Measurements from ENCODE around the gene OR52J3. TPM values are rescaled to one million over a fixed set of nuclear protein-coding genes. Genes with fewer than 3 reads are reported as not detected.

The OR52J3 gene
- total RNA-seq, 6 donors from 2014 or later, result not detected

DNA sequence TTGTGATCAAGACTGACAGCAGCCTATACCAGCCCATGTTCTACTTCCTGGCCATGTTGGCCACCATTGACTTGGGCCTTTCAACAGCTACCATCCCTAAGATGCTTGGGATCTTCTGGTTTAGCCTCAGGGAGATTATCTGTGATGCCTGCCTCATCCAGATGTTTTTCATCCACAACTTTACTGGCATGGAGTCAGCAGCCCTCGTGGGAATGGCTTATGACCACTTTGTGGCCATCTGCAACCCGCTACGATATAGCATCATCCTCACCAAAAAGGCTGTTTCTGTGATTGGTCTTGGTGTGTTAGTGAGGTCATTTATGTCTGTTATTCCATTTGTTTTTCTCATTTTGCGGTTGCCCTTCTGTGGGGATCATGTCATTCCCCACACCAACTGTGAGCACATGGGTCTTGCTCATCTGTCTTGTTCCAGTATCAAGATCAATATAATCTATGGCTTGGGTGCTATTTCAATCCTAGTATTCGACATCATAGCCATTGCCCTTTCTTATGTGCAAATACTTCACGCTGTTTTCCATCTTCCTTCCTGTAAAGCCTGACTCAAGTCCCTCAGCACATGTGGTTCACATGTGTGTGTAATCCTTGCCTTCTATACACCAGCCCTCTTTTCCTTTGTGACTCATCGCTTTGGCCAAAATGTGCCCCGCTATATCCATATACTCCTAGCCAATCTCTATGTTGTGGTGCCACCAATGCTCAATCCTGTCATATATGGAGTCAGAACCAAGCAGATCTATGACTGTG lies 46.7 kb downstream of the OR52J3 start:
- H3K4me1 ChIP-seq, result no peaks in the 10 kb centered on the region
- WGBS, 2 donors, result 83% methylated on average over 8 of the region's 8 CpGs
- H3K27ac ChIP-seq, result no peak overlapping the region
- H3K9me3 ChIP-seq, result no peaks in the 10 kb centered on the region
- ATAC-seq (ENCODE audit: low FRiP score in 2 of 2) (no peak), DNase-seq (no peak)
- TF ChIP-seq EP300 (IDR thresholded peaks at IDR 0.05), result no peak
- no peak for TF ChIP-seq POLR2A (IDR thresholded peaks at IDR 0.05)
- no peak for TF ChIP-seq POLR2AphosphoS5 (IDR thresholded peaks at IDR 0.05)
- TF ChIP-seq, protein P1, sequence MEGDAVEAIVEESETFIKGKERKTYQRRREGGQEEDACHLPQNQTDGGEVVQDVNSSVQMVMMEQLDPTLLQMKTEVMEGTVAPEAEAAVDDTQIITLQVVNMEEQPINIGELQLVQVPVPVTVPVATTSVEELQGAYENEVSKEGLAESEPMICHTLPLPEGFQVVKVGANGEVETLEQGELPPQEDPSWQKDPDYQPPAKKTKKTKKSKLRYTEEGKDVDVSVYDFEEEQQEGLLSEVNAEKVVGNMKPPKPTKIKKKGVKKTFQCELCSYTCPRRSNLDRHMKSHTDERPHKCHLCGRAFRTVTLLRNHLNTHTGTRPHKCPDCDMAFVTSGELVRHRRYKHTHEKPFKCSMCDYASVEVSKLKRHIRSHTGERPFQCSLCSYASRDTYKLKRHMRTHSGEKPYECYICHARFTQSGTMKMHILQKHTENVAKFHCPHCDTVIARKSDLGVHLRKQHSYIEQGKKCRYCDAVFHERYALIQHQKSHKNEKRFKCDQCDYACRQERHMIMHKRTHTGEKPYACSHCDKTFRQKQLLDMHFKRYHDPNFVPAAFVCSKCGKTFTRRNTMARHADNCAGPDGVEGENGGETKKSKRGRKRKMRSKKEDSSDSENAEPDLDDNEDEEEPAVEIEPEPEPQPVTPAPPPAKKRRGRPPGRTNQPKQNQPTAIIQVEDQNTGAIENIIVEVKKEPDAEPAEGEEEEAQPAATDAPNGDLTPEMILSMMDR (IDR thresholded peaks at IDR 0.05), result no peak
- no peaks in the 10 kb centered on the region for H3K27me3 ChIP-seq
- H3K4me3 ChIP-seq, result no peak overlapping the region
- H3K36me3 ChIP-seq, result no peaks in the 10 kb centered on the region

DNA sequence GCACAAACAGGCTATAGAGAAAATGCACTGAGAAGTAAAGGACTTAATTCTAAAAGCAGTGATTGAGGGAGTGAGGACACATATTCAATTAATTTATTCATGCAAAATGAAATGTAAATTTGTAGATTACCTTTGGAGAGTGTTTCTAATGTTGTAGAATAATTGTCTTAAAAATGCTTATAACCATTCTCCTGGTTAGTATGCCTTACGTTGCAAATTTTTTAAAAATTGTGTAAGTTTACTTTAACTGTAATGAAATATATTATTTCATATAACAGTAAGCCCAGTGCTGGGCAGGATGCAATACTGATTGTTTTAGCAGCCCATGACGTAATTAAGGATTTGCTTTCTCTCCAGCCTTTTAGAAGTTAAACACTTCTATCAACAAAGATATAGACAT lies 49.7 kb downstream of the OR52J3 start:
- no peaks in the 10 kb centered on the region for H3K9me3 ChIP-seq
- H3K4me3 ChIP-seq, result no peak overlapping the region
- ATAC-seq (ENCODE audit: low FRiP score in 2 of 2) (no peak), DNase-seq (no peak)
- no peaks in the 10 kb centered on the region for H3K36me3 ChIP-seq
- no peaks in the 10 kb centered on the region for H3K27me3 ChIP-seq
- 77 to 84% methylated on average over 2 of the region's 2 CpGs for WGBS, 2 donors
- no peaks in the 10 kb centered on the region for H3K4me1 ChIP-seq
- no peak overlapping the region for H3K27ac ChIP-seq
- TF ChIP-seq POLR2A (IDR thresholded peaks at IDR 0.05) (no peak), POLR2AphosphoS5 (IDR thresholded peaks at IDR 0.05) (no peak)

Other genes starting within 250 kb of the OR52J3 start
- gene OR52R1, start 242.1 kb upstream of the OR52J3 start, total RNA-seq, result not detected
- not detected for gene OR51F2, start 225.2 kb upstream of the OR52J3 start, total RNA-seq
- not detected for gene OR51S1, start 197.3 kb upstream of the OR52J3 start, total RNA-seq
- not detected for gene OR51T1, start 164.6 kb upstream of the OR52J3 start, total RNA-seq
- gene OR51A7, start 142.7 kb upstream of the OR52J3 start, total RNA-seq, result not detected
- gene OR51G2, start 127.2 kb upstream of the OR52J3 start, total RNA-seq, result not detected
- not detected for gene OR51G1, start 122.2 kb upstream of the OR52J3 start, total RNA-seq
- gene OR51A4, start 98.9 kb upstream of the OR52J3 start, total RNA-seq, result not detected
- gene OR51A2, start 90.8 kb upstream of the OR52J3 start, total RNA-seq, result not detected
- gene OR51L1, start 51.7 kb upstream of the OR52J3 start, total RNA-seq, result not detected
- not detected for gene OR52E2, start 13.1 kb downstream of the OR52J3 start, total RNA-seq
- gene OR52E1, start 23.0 kb downstream of the OR52J3 start, total RNA-seq, result not detected
- not detected for gene OR52A5, start 91.8 kb downstream of the OR52J3 start, total RNA-seq
- not detected for gene OR52A1, start 108.2 kb downstream of the OR52J3 start, total RNA-seq
- not detected for gene OR51V1, start 154.2 kb downstream of the OR52J3 start, total RNA-seq
- 1,000 to 10,000 TPM in 2 of 6 donors, 100 to 1,000 TPM in 2, 10 to 100 TPM in 2; 26.2 to 1,949 (median 399) TPM for gene HBB, start 180.5 kb downstream of the OR52J3 start, total RNA-seq
- 1 to 10 TPM in 1 of 6 donors, not detected in 5; 7.2 TPM for gene HBD, start 188.0 kb downstream of the OR52J3 start, total RNA-seq
- 1 to 10 TPM in 2 of 6 donors, not detected in 4; 2.9 to 4.6 TPM for gene HBG1, start 203.3 kb downstream of the OR52J3 start, total RNA-seq
- 10 to 100 TPM in 1 of 6 donors, 1 to 10 TPM in 1, not detected in 4; 10.0 to 15.8 TPM for gene HBG2, start 208.3 kb downstream of the OR52J3 start, total RNA-seq
- 1 to 10 TPM in 2 of 6 donors, not detected in 4; 2.5 to 3.0 TPM for gene HBE1, start 223.4 kb downstream of the OR52J3 start, total RNA-seq